GM12878 (cell line): ENCODE data around the gene CUZD1. TPM values are rescaled to one million over a fixed set of nuclear protein-coding genes. Genes with fewer than 3 reads are reported as not detected.

Experiments used
- ATAC-seq: fragments of 200-7000 bp; cut with Tn5 transposase; 3 replicates; pipeline ENCODE4 v1.9.1; 2020; ENCODE audit warnings: mild to moderate bottlenecking, moderate library complexity
- BruUV-seq: library from RNA; stranded (reverse); fragments of 400-500 nt; replicated peaks from 2 replicates; lab custom pipeline; 2021; lab: Mats Ljungman, UMichigan
- CTCF ChIA-PET: fragments of 300-600 bp; sonication (Branson Sonifier 250); formaldehyde crosslinking; extraction: SDS; loops from one replicate; lab custom pipeline; 2021; ENCODE audit warnings: inconsistent platforms; lab: Yijun Ruan, JAX
- POLR2A ChIA-PET: fragments of 350-600 bp; formaldehyde crosslinking; extraction: SDS; loops from one replicate; lab custom pipeline; 2021; ENCODE audit warnings: inconsistent platforms; lab: Charles Lee
- RAD21 ChIA-PET: fragments of 300-600 bp; sonication (Branson Sonifier 250); formaldehyde crosslinking; loops from one replicate; lab custom pipeline; 2023; ENCODE audit warnings: antibody characterized with exemption; ENCODE audit not compliant: unreplicated experiment; lab: Charles Lee
- SMC1A ChIA-PET: fragments of 300-600 bp; sonication (Branson Sonifier 250); formaldehyde crosslinking; loops from one replicate; lab custom pipeline; 2023; ENCODE audit not compliant: unreplicated experiment, uncharacterized antibody; lab: Charles Lee
- DNase-seq: peaks from one replicate; pipeline ENCODE4 v3.0.0-alpha.2; 2011; ENCODE audit warnings: low read depth, low spot score
- FAIRE-seq: peaks from 3 replicates; lab custom pipeline; 2011; peaks lifted over from hg19 to GRCh38; lab: Jason Lieb, UNC
- H2AFZ ChIP-seq: 2 replicates; pipeline ENCODE4 v1.6.0; 2011; ENCODE audit warnings: low read depth, low read length, control low read depth; ENCODE audit not compliant: control insufficient read depth
- H3K27ac ChIP-seq: 2 replicates; pipeline ENCODE4 v1.5.1; 2011; ENCODE audit warnings: control low read depth; ENCODE audit not compliant: control insufficient read depth, insufficient read depth
- H3K27me3 ChIP-seq, 2 experiments: replicated peaks in 1 of 2; 2 replicates each; pipeline versions ENCODE4 v1.6.0 to v1.6.1; 2011; ENCODE audit warnings: low read length in 1 of 2; ENCODE audit not compliant: control insufficient read depth in 2 of 2, insufficient read depth in 2 of 2
- H3K36me3 ChIP-seq, 2 experiments: 2 replicates each; pipeline ENCODE4 v1.5.1; 2011; ENCODE audit warnings: low read length in 1 of 2; ENCODE audit not compliant: control insufficient read depth in 2 of 2, insufficient read depth in 2 of 2
- H3K4me1 ChIP-seq: 2 replicates; pipeline ENCODE4 v1.6.1; 2011; ENCODE audit warnings: mild to moderate bottlenecking, low read length, moderate library complexity, mixed read lengths; ENCODE audit not compliant: control insufficient read depth, insufficient read depth
- H3K4me2 ChIP-seq: 2 replicates; pipeline ENCODE4 v1.6.0; 2011; ENCODE audit warnings: control low read depth; ENCODE audit not compliant: control insufficient read depth, insufficient read depth
- H3K4me3 ChIP-seq: fragments of 200-600 bp; sonication (generic); 2 replicates; pipeline ENCODE4 v1.5.1; 2016
- H3K79me2 ChIP-seq: 2 replicates; pipeline ENCODE4 v1.6.0; 2011; ENCODE audit warnings: low read length; ENCODE audit not compliant: control insufficient read depth, insufficient read depth
- H3K9ac ChIP-seq: 2 replicates; pipeline ENCODE4 v1.8.0; 2011; ENCODE audit warnings: low read length, control low read depth, mixed read lengths; ENCODE audit not compliant: control insufficient read depth, insufficient read depth
- H3K9me3 ChIP-seq: replicated peaks from 3 replicates; pipeline ENCODE4 v1.5.1; 2011; ENCODE audit warnings: mild to moderate bottlenecking, low read length; ENCODE audit not compliant: control insufficient read depth, insufficient read depth
- H4K20me1 ChIP-seq: 2 replicates; pipeline ENCODE4 v1.6.0; 2011; ENCODE audit not compliant: control insufficient read depth, insufficient read depth
- JUNB ChIP-seq: IDR thresholded peaks from 2 replicates; pipeline ENCODE4 v1.6.1; 2016; ENCODE audit warnings: antibody characterized with exemption, mild to moderate bottlenecking
- POLR2AphosphoS5 ChIP-seq: IDR thresholded peaks from 2 replicates; pipeline ENCODE4 v1.6.1; 2011; ENCODE audit warnings: mild to moderate bottlenecking, low read length, inconsistent platforms
- TCF12 ChIP-seq: IDR thresholded peaks from 2 replicates; pipeline ENCODE4 v1.6.1; 2011; ENCODE audit warnings: low read depth, mild to moderate bottlenecking, low read length
- WGBS: methylation state at CpG from one replicate; pipeline ENCODE4 v1.1.6; 2016; ENCODE audit warnings: low lambda C conversion rate; ENCODE audit not compliant: insufficient replicate concordance, insufficient coverage; ENCODE audit errors: missing lambda C conversion rate; 5-methylcytosine and 5-hydroxymethylcytosine counted together
- in situ Hi-C: fragments of 300-500 bp; cut with MboI; formaldehyde crosslinking; loops from 9 replicates; pipeline ENCODE4 v1.14.3; 2018; ENCODE audit warnings: mixed read lengths
- intact Hi-C: fragments of 100-400 bp; cut with micrococcal nuclease; formaldehyde crosslinking; loops from one replicate; pipeline ENCODE4 v1.14.2; 2022; ENCODE audit not compliant: unreplicated experiment
- polyA plus RNA-seq, 11 experiments: library from polyadenylated mRNA; depleted of rRNA in 4 of 11; unstranded in 6 of 11; stranded (reverse) in 5 of 11; fragments of >200 nt; fragmentation: Nextera tagmentation in 4 of 11; fragmentation: Illumina TruSeq in 1 of 11; extraction: Ambion mirVana in 4 of 11; extraction: Trizol in 1 of 11; gene quantifications; 1 replicate in 1 of 11; 2 replicates in 10 of 11; pipeline versions ENCODE4 v1.2.1 to v1.2.3, GENCODE V29; 2011 to 2016; ENCODE audit warnings: inconsistent platforms in 2 of 11, missing spikeins in 2 of 11, low read depth in 1 of 11
- total RNA-seq, 4 experiments: library from RNA; depleted of rRNA in 3 of 4; stranded (reverse); fragments of >200 nt in 3 of 4; fragmentation: Illumina TruSeq in 1 of 4; extraction: Trizol in 1 of 4; gene quantifications; 2 replicates each; pipeline versions ENCODE4 v1.2.1 to v1.2.3, GENCODE V29; 2013 to 2021
- TF ChIP-seq, protein P1 (sequence below): fragments of 450-650 bp; IDR thresholded peaks from 2 replicates; pipeline ENCODE4 v1.6.1; 2016; ENCODE audit warnings: mild to moderate bottlenecking
- TF ChIP-seq, protein P2 (sequence below): IDR thresholded peaks from 2 replicates; pipeline ENCODE4 v1.6.1; 2012; ENCODE audit warnings: low read depth, low read length, improper control_type of control experiment
- TF ChIP-seq, protein P3 (sequence below): fragments of 450-650 bp; IDR thresholded peaks from 2 replicates; pipeline ENCODE4 v1.6.1; 2016; ENCODE audit warnings: mild to moderate bottlenecking, moderate library complexity, borderline replicate concordance

CUZD1 gene
- total and polyA plus RNA-seq, 10 of the 15 experiments (the other 5 are each of a cell fraction or from before 2014, with no cell fraction given) = 0.66 to 2.3 (median 1.5) TPM

GRCh38 chr10:122827302-122827701 lies 18.4 kb downstream of the CUZD1 start:
- POLR2A ChIA-PET = interaction anchor here (1.2 kb wide), 1 partner anchor 8 kb away, joined by 5 read pairs; no protein-coding TSS in a partner anchor
- Histone ChIP-seq H3K9me3 (no peaks in the 10 kb centered on the region), H3K27me3 (no peaks in the 10 kb centered on the region; a peak in 1 of 4 replicates), H3K9ac (no peak overlapping the region), H3K4me1 (no peaks in the 10 kb centered on the region), H3K27ac (no peak overlapping the region), H2AFZ (no peak overlapping the region), H3K36me3 (no peaks in the 10 kb centered on the region), H3K79me2 (no peaks in the 10 kb centered on the region), H3K4me2 (no peak overlapping the region), H4K20me1 (no peaks in the 10 kb centered on the region), H3K4me3 (no peak overlapping the region)
- WGBS = 81% methylated on average over 3 of the region's 3 CpGs
- DNase-seq (no peak), ATAC-seq (no peak), FAIRE-seq (no peak)
- SMC1A ChIA-PET = interaction anchor here (1.0 kb wide), 1 partner anchor 26 kb away, joined by 4 read pairs; no protein-coding TSS in a partner anchor
- CTCF ChIA-PET = interaction anchor here (1.4 kb wide), 1 partner anchor 8 kb away, joined by 5 read pairs; no protein-coding TSS in a partner anchor
- intact Hi-C loops = no loop called here
- no TSS peak for BruUV-seq
- TF ChIP-seq, protein P1, sequence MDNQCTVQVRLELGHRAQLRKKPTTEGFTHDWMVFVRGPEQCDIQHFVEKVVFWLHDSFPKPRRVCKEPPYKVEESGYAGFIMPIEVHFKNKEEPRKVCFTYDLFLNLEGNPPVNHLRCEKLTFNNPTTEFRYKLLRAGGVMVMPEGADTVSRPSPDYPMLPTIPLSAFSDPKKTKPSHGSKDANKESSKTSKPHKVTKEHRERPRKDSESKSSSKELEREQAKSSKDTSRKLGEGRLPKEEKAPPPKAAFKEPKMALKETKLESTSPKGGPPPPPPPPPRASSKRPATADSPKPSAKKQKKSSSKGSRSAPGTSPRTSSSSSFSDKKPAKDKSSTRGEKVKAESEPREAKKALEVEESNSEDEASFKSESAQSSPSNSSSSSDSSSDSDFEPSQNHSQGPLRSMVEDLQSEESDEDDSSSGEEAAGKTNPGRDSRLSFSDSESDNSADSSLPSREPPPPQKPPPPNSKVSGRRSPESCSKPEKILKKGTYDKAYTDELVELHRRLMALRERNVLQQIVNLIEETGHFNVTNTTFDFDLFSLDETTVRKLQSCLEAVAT = no peak
- in situ Hi-C loops = no loop called here
- RAD21 ChIA-PET = no interaction called here

DNA sequence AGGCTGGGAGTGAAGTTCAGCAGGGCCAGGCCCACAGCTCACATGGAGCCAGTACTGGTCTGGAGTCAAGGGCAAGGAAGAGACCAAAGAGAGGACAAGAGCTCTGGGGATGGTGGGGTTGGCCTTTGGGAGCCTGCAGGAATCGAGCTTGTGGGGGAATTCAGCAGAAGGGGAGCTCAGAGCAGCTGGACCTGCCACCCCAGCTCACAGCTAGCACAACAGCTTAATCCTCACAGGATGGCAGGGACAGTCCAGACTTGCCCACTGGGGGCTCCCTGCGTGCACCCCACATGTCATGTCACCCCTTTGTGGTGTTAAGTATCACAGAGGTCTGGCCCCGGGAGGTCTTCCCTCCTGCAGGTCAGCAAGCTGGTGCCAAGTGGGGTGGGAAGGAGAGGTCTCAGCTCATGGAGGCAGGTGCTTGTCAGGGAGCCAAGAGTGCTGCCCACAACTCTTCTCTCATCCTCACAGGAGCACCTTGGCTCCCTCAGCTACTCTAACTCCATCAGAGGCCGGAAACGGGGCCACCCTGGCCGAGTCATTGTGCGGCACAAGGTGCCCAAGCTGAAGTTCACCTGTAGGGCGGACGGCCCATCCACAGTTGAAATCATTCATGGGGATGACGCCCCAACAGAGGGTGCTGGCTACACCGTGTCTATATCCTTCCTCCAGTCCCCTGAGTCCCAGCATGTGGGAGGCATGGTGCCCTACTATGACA lies 22.5 kb downstream of the CUZD1 start:
- H3K36me3 ChIP-seq = no peaks in the 10 kb centered on the region
- no peak overlapping the region for H3K4me2 ChIP-seq
- intact Hi-C loops (no loop called here), in situ Hi-C loops (no loop called here)
- no peaks in the 10 kb centered on the region; a peak in 1 of 4 replicates for H3K27me3 ChIP-seq
- WGBS = 33% methylated on average over 11 of the region's 11 CpGs
- no peak; the same call in 2 of the 3 replicates for ATAC-seq
- no peak for DNase-seq
- H3K27ac ChIP-seq = no peak overlapping the region
- FAIRE-seq = no peak
- no peaks in the 10 kb centered on the region for H3K4me1 ChIP-seq
- H3K9me3 ChIP-seq = no peaks in the 10 kb centered on the region
- no peaks in the 10 kb centered on the region for H4K20me1 ChIP-seq
- no peak overlapping the region for H3K9ac ChIP-seq
- no TSS peak for BruUV-seq
- RAD21 ChIA-PET = no interaction called here
- no peaks in the 10 kb centered on the region for H3K79me2 ChIP-seq
- H2AFZ ChIP-seq = no peak overlapping the region
- POLR2A ChIA-PET = no interaction called here
- H3K4me3 ChIP-seq = no peak overlapping the region
- CTCF ChIA-PET = no interaction called here
- SMC1A ChIA-PET = no interaction called here
- TF ChIP-seq POLR2AphosphoS5 = no peak
- TF ChIP-seq TCF12 = no peak
- TF ChIP-seq, protein P1 = no peak
- TF ChIP-seq, protein P2, sequence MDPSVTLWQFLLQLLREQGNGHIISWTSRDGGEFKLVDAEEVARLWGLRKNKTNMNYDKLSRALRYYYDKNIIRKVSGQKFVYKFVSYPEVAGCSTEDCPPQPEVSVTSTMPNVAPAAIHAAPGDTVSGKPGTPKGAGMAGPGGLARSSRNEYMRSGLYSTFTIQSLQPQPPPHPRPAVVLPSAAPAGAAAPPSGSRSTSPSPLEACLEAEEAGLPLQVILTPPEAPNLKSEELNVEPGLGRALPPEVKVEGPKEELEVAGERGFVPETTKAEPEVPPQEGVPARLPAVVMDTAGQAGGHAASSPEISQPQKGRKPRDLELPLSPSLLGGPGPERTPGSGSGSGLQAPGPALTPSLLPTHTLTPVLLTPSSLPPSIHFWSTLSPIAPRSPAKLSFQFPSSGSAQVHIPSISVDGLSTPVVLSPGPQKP = no peak
- no peak for TF ChIP-seq JUNB
- TF ChIP-seq, protein P3, sequence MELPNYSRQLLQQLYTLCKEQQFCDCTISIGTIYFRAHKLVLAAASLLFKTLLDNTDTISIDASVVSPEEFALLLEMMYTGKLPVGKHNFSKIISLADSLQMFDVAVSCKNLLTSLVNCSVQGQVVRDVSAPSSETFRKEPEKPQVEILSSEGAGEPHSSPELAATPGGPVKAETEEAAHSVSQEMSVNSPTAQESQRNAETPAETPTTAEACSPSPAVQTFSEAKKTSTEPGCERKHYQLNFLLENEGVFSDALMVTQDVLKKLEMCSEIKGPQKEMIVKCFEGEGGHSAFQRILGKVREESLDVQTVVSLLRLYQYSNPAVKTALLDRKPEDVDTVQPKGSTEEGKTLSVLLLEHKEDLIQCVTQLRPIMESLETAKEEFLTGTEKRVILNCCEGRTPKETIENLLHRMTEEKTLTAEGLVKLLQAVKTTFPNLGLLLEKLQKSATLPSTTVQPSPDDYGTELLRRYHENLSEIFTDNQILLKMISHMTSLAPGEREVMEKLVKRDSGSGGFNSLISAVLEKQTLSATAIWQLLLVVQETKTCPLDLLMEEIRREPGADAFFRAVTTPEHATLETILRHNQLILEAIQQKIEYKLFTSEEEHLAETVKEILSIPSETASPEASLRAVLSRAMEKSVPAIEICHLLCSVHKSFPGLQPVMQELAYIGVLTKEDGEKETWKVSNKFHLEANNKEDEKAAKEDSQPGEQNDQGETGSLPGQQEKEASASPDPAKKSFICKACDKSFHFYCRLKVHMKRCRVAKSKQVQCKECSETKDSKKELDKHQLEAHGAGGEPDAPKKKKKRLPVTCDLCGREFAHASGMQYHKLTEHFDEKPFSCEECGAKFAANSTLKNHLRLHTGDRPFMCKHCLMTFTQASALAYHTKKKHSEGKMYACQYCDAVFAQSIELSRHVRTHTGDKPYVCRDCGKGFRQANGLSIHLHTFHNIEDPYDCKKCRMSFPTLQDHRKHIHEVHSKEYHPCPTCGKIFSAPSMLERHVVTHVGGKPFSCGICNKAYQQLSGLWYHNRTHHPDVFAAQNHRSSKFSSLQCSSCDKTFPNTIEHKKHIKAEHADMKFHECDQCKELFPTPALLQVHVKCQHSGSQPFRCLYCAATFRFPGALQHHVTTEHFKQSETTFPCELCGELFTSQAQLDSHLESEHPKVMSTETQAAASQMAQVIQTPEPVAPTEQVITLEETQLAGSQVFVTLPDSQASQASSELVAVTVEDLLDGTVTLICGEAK = no peak
